ENCODE results near the gene NHSL1. TPM values are rescaled to one million over a fixed set of nuclear protein-coding genes. Genes with fewer than 3 reads are reported as not detected.

The NHSL1 gene
- total RNA-seq, 2 experiments from 2014 or later: 2.7 to 10.6 TPM

DNA sequence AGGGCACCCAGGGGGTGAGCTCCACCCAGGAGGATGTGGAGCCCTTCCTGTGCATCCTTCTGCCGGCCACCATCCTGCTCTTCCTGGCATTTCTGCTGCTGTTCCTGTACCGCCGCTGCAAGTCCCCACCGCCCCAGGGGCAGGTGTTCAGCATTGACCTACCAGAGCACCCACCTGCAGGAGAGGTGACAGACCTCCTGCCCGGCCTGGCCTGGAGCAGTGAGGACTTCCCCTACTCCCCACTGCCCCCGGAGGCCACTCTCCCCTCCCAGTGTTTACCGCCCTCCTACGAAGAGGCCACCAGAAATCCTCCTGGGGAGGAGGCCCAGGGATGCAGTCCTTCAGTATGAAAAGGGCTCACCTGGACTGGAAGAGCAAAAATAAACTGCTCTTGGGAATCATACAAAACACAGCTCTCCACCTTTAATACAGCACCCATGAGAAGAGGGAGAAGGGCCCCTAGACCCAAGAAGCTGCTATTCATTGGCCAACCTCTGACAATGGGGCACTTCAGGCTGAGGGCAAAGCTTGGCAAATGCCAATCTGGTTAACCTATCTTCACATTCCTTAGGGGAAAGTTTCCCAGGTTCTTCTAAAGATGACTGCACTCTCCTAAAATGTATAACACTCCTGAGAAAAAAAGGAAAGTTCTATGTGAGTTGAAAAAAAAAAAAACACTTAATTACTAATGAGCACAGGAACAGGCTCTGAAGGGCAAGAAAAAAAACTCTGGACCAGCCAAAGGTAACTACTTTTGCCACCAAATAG is 116.6 kb downstream of the NHSL1 start:
- Histone ChIP-seq H3K4me2 (ENCODE audit: low read length) (no peak overlapping the region), H3K4me3 (ENCODE audit: low read depth, low read length, poor library complexity, severe bottlenecking) (no peak overlapping the region), H3K27ac (ENCODE audit: low read depth, low read length, poor library complexity, severe bottlenecking) (no peak overlapping the region), H3K79me2 (ENCODE audit: insufficient read depth, low read depth, low read length) (no peaks in the 10 kb centered on the region), H3K9me2 (ENCODE audit: insufficient read depth, low read length) (no peaks in the 10 kb centered on the region), H3K36me3 (ENCODE audit: insufficient read depth, low read length) (no peaks in the 10 kb centered on the region), H2AFZ (ENCODE audit: low read length) (no peak overlapping the region), H3K9me3 (ENCODE audit: low read length) (no peaks in the 10 kb centered on the region), H3K4me1 (ENCODE audit: insufficient read depth, low read length, poor library complexity, severe bottlenecking) (no peaks in the 10 kb centered on the region), H4K20me1 (ENCODE audit: insufficient read depth, low read length) (no peaks in the 10 kb centered on the region)
- CTCF ChIA-PET (ENCODE audit: unreplicated experiment): no interaction called here
- no peak for DNase-seq (ENCODE audit: low spot score)
- POLR2A ChIA-PET: interaction anchor here (0.6 kb wide), 1 partner anchor 715 kb away, joined by 3 read pairs; no protein-coding TSS in a partner anchor
- TF ChIP-seq, protein P1, sequence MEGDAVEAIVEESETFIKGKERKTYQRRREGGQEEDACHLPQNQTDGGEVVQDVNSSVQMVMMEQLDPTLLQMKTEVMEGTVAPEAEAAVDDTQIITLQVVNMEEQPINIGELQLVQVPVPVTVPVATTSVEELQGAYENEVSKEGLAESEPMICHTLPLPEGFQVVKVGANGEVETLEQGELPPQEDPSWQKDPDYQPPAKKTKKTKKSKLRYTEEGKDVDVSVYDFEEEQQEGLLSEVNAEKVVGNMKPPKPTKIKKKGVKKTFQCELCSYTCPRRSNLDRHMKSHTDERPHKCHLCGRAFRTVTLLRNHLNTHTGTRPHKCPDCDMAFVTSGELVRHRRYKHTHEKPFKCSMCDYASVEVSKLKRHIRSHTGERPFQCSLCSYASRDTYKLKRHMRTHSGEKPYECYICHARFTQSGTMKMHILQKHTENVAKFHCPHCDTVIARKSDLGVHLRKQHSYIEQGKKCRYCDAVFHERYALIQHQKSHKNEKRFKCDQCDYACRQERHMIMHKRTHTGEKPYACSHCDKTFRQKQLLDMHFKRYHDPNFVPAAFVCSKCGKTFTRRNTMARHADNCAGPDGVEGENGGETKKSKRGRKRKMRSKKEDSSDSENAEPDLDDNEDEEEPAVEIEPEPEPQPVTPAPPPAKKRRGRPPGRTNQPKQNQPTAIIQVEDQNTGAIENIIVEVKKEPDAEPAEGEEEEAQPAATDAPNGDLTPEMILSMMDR (conservative IDR thresholded peaks at IDR 0.05; ENCODE audit: low read length): 0 out of 2 replicates have a peak, but pooled peaks have one; percentile 17
- no peak for TF ChIP-seq EZH2phosphoT487 (IDR thresholded peaks at IDR 0.05; ENCODE audit: borderline replicate concordance, low read depth, low read length)
- intact Hi-C loops (cut with micrococcal nuclease; ENCODE audit: unreplicated experiment): no loop called here
- BruUV-seq (replicated peaks): no TSS peak

DNA sequence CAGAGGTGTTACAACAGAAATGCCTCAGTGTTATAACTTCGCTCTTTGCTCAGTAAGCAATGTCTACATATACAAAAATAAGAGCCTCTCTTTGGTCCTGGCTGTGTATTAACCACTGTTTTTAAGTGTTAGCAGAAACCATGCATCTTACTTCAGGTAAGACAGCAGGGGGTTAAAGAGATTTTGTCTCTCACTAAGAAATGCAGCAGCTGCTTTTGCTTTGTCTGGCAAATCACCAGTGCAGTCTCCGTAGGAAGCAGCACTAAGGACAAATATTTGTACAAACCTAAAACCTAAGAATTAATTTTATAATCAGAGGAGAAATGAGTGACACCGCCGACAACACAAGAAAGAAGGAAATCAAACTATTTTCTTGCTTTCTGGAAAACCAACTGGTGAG is 120.8 kb downstream of the NHSL1 start:
- POLR2A ChIA-PET: no interaction called here
- Histone ChIP-seq H3K4me3 (ENCODE audit: low read depth, low read length, poor library complexity, severe bottlenecking) (no peak overlapping the region), H3K79me2 (ENCODE audit: insufficient read depth, low read depth, low read length) (no peaks in the 10 kb centered on the region), H4K20me1 (ENCODE audit: insufficient read depth, low read length) (no peaks in the 10 kb centered on the region), H3K9me3 (ENCODE audit: low read length) (no peaks in the 10 kb centered on the region), H2AFZ (ENCODE audit: low read length) (no peak overlapping the region), H3K27ac (ENCODE audit: low read depth, low read length, poor library complexity, severe bottlenecking) (no peak overlapping the region), H3K4me2 (ENCODE audit: low read length) (no peak overlapping the region), H3K9me2 (ENCODE audit: insufficient read depth, low read length) (no peaks in the 10 kb centered on the region), H3K4me1 (ENCODE audit: insufficient read depth, low read length, poor library complexity, severe bottlenecking) (no peaks in the 10 kb centered on the region), H3K36me3 (ENCODE audit: insufficient read depth, low read length) (no peaks in the 10 kb centered on the region)
- intact Hi-C loops (cut with micrococcal nuclease; ENCODE audit: unreplicated experiment): no loop called here
- DNase-seq (ENCODE audit: low spot score): no peak
- TF ChIP-seq EZH2phosphoT487 (IDR thresholded peaks at IDR 0.05; ENCODE audit: borderline replicate concordance, low read depth, low read length): no peak
- TF ChIP-seq, protein P1 (conservative IDR thresholded peaks at IDR 0.05; ENCODE audit: low read length): no peak
- no TSS peak for BruUV-seq (replicated peaks)
- CTCF ChIA-PET (ENCODE audit: unreplicated experiment): no interaction called here

DNA sequence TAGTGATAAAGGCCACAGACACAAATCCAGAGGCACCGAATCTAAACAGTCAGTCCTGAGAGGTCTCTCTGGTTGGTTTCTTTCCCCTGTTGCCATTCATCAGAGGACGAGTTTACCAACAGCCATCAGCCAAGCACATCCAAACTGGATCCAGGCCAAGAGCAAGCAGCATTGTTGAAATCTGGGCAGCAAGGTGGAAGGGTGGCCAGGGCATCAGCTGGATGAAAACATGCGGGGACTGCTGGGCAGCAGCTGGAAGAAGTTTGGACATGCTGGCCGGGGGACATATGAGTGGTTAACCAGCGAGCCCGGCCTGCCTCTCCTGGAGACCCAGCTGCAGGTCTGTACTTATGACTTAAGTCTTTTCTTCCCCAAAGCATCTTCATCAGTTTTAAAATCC is 121.5 kb downstream of the NHSL1 start, which contains the start of gene SMIM28:
TSS of gene SMIM28 (plus strand) at position 62 of the 400 bp plus-strand sequence. CDS start at position 230, 168 bp downstream.
- Histone ChIP-seq H3K9me2 (ENCODE audit: insufficient read depth, low read length) (no peaks in the 10 kb centered on the region), H3K27ac (ENCODE audit: low read depth, low read length, poor library complexity, severe bottlenecking) (no peak within 1 kb of the TSS), H2AFZ (ENCODE audit: low read length) (no peak within 1 kb of the TSS), H4K20me1 (ENCODE audit: insufficient read depth, low read length) (no peaks in the 10 kb centered on the region), H3K9me3 (ENCODE audit: low read length) (no peaks in the 10 kb centered on the region), H3K4me2 (ENCODE audit: low read length) (no peak within 1 kb of the TSS), H3K36me3 (ENCODE audit: insufficient read depth, low read length) (no peaks in the 10 kb centered on the region), H3K4me1 (ENCODE audit: insufficient read depth, low read length, poor library complexity, severe bottlenecking) (no peaks in the 10 kb centered on the region), H3K4me3 (ENCODE audit: low read depth, low read length, poor library complexity, severe bottlenecking) (no peak within 1 kb of the TSS), H3K79me2 (ENCODE audit: insufficient read depth, low read depth, low read length) (no peaks in the 10 kb centered on the region)
- CTCF ChIA-PET (ENCODE audit: unreplicated experiment): no interaction called here
- intact Hi-C loops (cut with micrococcal nuclease; ENCODE audit: unreplicated experiment): no loop called here
- no peak for DNase-seq (ENCODE audit: low spot score)
- POLR2A ChIA-PET: interaction anchor here (1.0 kb wide), 1 partner anchor 38 kb away, joined by 3 read pairs; no protein-coding TSS in a partner anchor
- BruUV-seq (replicated peaks): no TSS peak
- TF ChIP-seq EZH2phosphoT487 (IDR thresholded peaks at IDR 0.05; ENCODE audit: borderline replicate concordance, low read depth, low read length): no peak
- TF ChIP-seq, protein P1 (conservative IDR thresholded peaks at IDR 0.05; ENCODE audit: low read length): no peak
